ENCODE data around the gene SEMA3D.

GRCh38 chr7:85176197-85176596 is 10.7 kb downstream of the SEMA3D start:
- TF ChIP-seq SMC3 (conservative IDR thresholded peaks at IDR 0.05; ENCODE audit: poor library complexity) (no peak), CTCF (IDR thresholded peaks at IDR 0.05; ENCODE audit: poor library complexity, severe bottlenecking) (no peak), EZH2 (IDR thresholded peaks at IDR 0.05; ENCODE audit: borderline replicate concordance, insufficient read depth, low read length, poor library complexity, severe bottlenecking) (no peak), RAD21 (conservative IDR thresholded peaks at IDR 0.05) (no peak), POLR2AphosphoS5 (IDR thresholded peaks at IDR 0.05) (no peak), EP300 (conservative IDR thresholded peaks at IDR 0.05; ENCODE audit: poor library complexity, severe bottlenecking) (no peak), REST (IDR thresholded peaks at IDR 0.05; ENCODE audit: borderline replicate concordance) (no peak)

Data from neural cell (in vitro differentiated cells).